Endodermal cell (in vitro differentiated cells): ENCODE results near the gene SDK1. TPM values are rescaled to one million over a fixed set of nuclear protein-coding genes. Genes with fewer than 3 reads are reported as not detected.

Source experiments
- DNase-seq: peaks from one replicate; pipeline ENCODE4 v3.0.0-alpha.2; 2017
- H3K27ac ChIP-seq: 2 replicates; pipeline ENCODE4 v1.5.1; 2013; ENCODE audit warnings: mild to moderate bottlenecking, low read depth, low read length, moderate library complexity
- H3K27me3 ChIP-seq: 2 replicates; pipeline ENCODE4 v1.6.1; 2013; ENCODE audit warnings: mild to moderate bottlenecking, low read length, moderate library complexity; ENCODE audit not compliant: insufficient read depth, control insufficient read depth, poor library complexity, severe bottlenecking
- H3K36me3 ChIP-seq: 2 replicates; pipeline ENCODE4 v1.7.0; 2013; ENCODE audit warnings: mild to moderate bottlenecking, low read length, moderate library complexity; ENCODE audit not compliant: control insufficient read depth, insufficient read depth
- H3K4me1 ChIP-seq: one replicate; pipeline ENCODE4 v1.7.0; 2013; ENCODE audit warnings: low read length; ENCODE audit not compliant: control insufficient read depth, insufficient read depth
- H3K4me3 ChIP-seq: 2 replicates; pipeline ENCODE4 v1.5.1; 2013; ENCODE audit warnings: mild to moderate bottlenecking, low read length, moderate library complexity
- H3K9ac ChIP-seq: 2 replicates; pipeline ENCODE4 v1.6.1; 2013; ENCODE audit warnings: mild to moderate bottlenecking, low read length, moderate library complexity; ENCODE audit not compliant: poor library complexity, severe bottlenecking; ENCODE audit errors: extremely low read depth
- H3K9me3 ChIP-seq: 2 replicates; pipeline ENCODE4 v1.6.1; 2013; ENCODE audit warnings: mild to moderate bottlenecking, low read length, moderate library complexity; ENCODE audit not compliant: control insufficient read depth
- H3K27ac Mint-ChIP-seq: 2 replicates; pipeline ENCODE4 v1.8.0; 2020; ENCODE audit warnings: mixed read lengths
- H3K27me3 Mint-ChIP-seq: 2 replicates; pipeline ENCODE4 v1.8.0; 2021; ENCODE audit warnings: mild to moderate bottlenecking, mixed read lengths; ENCODE audit not compliant: insufficient read depth
- H3K36me3 Mint-ChIP-seq: 2 replicates; pipeline ENCODE4 v1.8.0; 2020; ENCODE audit warnings: low read depth, mixed read lengths
- H3K4me1 Mint-ChIP-seq: 2 replicates; pipeline ENCODE4 v1.8.0; 2020; ENCODE audit warnings: mixed read lengths
- H3K4me3 Mint-ChIP-seq: 2 replicates; pipeline ENCODE4 v1.8.0; 2020; ENCODE audit warnings: mild to moderate bottlenecking, moderate library complexity, mixed read lengths
- H3K9me3 Mint-ChIP-seq: 2 replicates; pipeline ENCODE4 v1.8.0; 2020; ENCODE audit warnings: mild to moderate bottlenecking, mixed read lengths
- CTCF ChIP-seq: fragments of 200-600 bp; sonication (generic); conservative IDR thresholded peaks from 2 replicates; pipeline ENCODE4 v1.5.0; 2021; ENCODE audit warnings: antibody characterized with exemption, mild to moderate bottlenecking
- WGBS, 2 experiments: methylation state at CpG; one replicate each; pipeline versions ENCODE4 v1.1.5 to v1.1.7; 2013; ENCODE audit warnings: missing lambda C conversion rate in 2 of 2, mixed read lengths in 1 of 2; ENCODE audit not compliant: insufficient coverage in 1 of 2, insufficient read length in 1 of 2; 5-methylcytosine and 5-hydroxymethylcytosine counted together
- total RNA-seq, 2 donors: library from RNA; stranded (reverse); fragmentation: NEBNext Ultra II Directional in 1 of 2; extraction: Animal tissue kit (Norgen Biotek cat#: 25700) in 1 of 2; gene quantifications; 2 replicates in 1 of 2; 3 replicates in 1 of 2; pipeline ENCODE4 v1.2.1, GENCODE V29; 2021

Gene SDK1
- total RNA-seq, 2 donors from 2014 or later = 22.7 to 23.1 TPM

GRCh38 chr7:3956949-3957348, 655.9 kb downstream of the SDK1 start:
- H3K27me3 ChIP-seq = no peaks in the 10 kb centered on the region
- no peaks in the 10 kb centered on the region for H3K36me3 ChIP-seq
- H3K27ac ChIP-seq = no peak overlapping the region
- H3K9me3 ChIP-seq = no peaks in the 10 kb centered on the region
- Mint-ChIP-seq H3K27me3 (no peaks in the 10 kb centered on the region), H3K27ac (no peak overlapping the region), H3K9me3 (no peaks in the 10 kb centered on the region), H3K36me3 (peaks cover 2% of the 10 kb centered on the region), H3K4me3 (no peak overlapping the region), H3K4me1 (no peaks in the 10 kb centered on the region)
- WGBS, 2 experiments = 94 to 98% methylated on average over 11 of the region's 11 CpGs
- DNase-seq = no peak
- no peak overlapping the region for H3K9ac ChIP-seq
- no peak for TF ChIP-seq CTCF
- H3K4me3 ChIP-seq = no peak overlapping the region
- H3K4me1 ChIP-seq = no peaks in the 10 kb centered on the region

- Histone ChIP-seq H3K4me1 (no peaks in the 10 kb centered on the region), H3K27ac (no peak overlapping the region), H3K36me3 (no peaks in the 10 kb centered on the region), H3K9me3 (no peaks in the 10 kb centered on the region), H3K9ac (no peak overlapping the region), H3K27me3 (no peaks in the 10 kb centered on the region), H3K4me3 (no peak overlapping the region)
- peaks cover 3% of the 10 kb centered on the region for H3K36me3 Mint-ChIP-seq
- H3K4me3 Mint-ChIP-seq = no peak overlapping the region
- TF ChIP-seq CTCF = no peak
- DNase-seq = no peak
- no peaks in the 10 kb centered on the region for H3K27me3 Mint-ChIP-seq
- WGBS, 2 experiments = 93% methylated on average over 7 to 8 of the region's 8 CpGs
- H3K9me3 Mint-ChIP-seq = no peaks in the 10 kb centered on the region
- no peaks in the 10 kb centered on the region for H3K4me1 Mint-ChIP-seq
- no peak overlapping the region for H3K27ac Mint-ChIP-seq
Measured at GRCh38 chr7:3957472-3958108, 656.5 kb downstream of the SDK1 start.

- Histone ChIP-seq H3K9ac (no peak overlapping the region), H3K4me3 (no peak overlapping the region), H3K9me3 (no peaks in the 10 kb centered on the region), H3K36me3 (no peaks in the 10 kb centered on the region), H3K4me1 (no peaks in the 10 kb centered on the region), H3K27me3 (no peaks in the 10 kb centered on the region), H3K27ac (no peak overlapping the region)
- no peaks in the 10 kb centered on the region for H3K9me3 Mint-ChIP-seq
- no peak for DNase-seq
- no peak overlapping the region for H3K27ac Mint-ChIP-seq
- no peaks in the 10 kb centered on the region for H3K27me3 Mint-ChIP-seq
- H3K4me3 Mint-ChIP-seq = no peak overlapping the region
- H3K4me1 Mint-ChIP-seq = no peaks in the 10 kb centered on the region
- WGBS, 2 experiments = 88 to 100% methylated on average over 1 to 5 of the region's 5 CpGs
- peaks cover 3% of the 10 kb centered on the region for H3K36me3 Mint-ChIP-seq
- no peak for TF ChIP-seq CTCF
Measured at GRCh38 chr7:3958109-3958483, 657.0 kb downstream of the SDK1 start.
